Measurements from ENCODE around the gene TSC1. TPM values are rescaled to one million over a fixed set of nuclear protein-coding genes. Genes with fewer than 3 reads are reported as not detected.
"Not testable (repeated sequence)": the region's sequence is repeated elsewhere in the genome, so short reads cannot be mapped to it uniquely, and the experiment has no call there.

The TSC1 gene
- polyA plus RNA-seq, 5 donors: 33.4 to 64.4 (median 53.7) TPM

DNA sequence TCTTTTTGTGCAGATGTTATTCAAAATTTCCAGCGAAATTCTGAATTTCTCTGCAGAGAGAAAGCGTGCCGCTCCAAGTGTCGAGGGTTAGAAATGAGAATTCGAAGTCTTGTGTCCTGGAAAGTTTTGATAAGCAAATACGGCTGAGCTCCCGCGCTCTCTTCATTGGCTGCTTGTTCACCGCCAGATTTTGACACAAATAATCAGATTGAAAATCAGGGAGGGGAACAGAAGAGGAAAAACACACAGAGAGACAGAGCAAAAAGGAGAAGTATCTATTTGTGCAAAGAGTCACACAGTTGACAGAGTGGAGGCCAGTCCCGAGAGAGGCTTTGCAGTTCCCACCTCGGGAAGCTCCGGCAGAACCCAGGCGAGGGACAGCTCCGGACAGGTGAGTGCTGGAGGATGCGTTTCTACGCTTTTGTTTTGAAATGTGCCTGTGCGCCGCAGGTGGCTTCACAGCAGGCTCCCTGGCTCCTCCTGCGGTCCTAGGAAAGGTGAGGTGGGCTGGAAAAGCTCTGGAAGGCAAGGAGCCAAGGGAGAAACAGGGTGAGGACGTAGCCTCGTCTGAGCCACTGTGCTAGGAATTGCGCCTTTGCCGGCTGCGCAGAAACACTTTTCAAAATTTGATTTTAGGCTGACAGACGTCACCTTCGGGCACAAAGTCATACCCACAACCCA is 34.2 kb upstream of the TSC1 start, which contains the start of gene GFI1B:
TSS of gene GFI1B (plus strand) at position 244 of the 681 bp plus-strand sequence. CDS start 7,985 bp downstream, outside the sequence.
- DNase-seq: no peak

DNA sequence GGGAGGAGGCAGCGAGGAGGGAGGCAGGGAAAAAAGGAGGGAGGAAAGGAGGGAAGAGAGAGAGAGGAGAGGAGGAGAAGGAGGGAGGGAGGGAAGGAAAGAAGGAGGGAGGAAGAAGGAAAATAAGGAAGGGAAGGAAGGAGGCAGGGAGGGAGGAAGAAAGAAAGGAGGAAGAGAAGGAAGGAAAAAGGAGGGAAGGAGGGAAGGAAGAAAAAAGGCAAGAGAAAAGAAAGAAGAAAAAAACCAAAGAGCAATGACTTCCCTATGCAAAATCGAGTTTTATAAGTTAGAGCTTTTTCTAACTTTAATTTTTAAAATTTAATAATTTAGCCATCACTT is 33.7 kb upstream of the TSC1 start:
- no peak for DNase-seq

DNA sequence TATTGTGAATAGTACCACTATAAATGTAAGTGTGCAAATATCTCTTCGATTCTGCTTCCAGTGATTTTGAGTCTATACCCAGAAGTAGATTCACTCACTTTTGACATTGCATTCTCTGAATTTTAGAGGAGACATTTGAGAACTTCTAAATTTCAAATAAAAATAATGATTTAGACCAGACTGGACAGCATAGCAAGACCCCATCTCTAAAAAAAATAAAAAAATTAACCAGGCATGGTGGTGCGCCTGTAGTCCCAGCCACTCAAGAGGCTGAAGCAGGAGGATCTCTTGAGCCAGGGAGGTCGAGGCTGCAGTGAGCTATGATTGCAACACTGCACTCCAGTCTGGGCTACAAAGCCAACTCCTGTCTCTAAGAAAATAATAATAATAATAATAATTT is 32.2 kb upstream of the TSC1 start:
- DNase-seq: no peak

DNA sequence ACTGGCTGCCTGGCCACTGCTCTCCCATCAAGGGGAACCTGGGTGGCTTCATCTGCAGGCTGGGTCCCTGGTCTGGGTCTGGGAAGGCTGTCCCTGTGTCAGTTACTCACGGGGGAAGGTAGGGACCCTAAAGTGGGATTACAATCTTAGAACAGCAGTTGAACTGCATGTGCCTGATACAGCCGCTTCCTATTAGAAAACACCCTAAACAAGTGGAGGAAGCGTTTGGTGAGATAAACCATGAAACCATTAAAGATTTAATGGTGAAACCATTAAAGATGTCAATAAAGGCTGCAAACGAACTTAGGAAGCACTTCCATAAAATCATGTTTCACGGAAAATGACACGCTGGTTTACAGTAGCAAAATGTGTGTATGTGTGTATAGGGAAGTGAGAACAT is 31.5 kb upstream of the TSC1 start:
- DNase-seq: no peak

DNA sequence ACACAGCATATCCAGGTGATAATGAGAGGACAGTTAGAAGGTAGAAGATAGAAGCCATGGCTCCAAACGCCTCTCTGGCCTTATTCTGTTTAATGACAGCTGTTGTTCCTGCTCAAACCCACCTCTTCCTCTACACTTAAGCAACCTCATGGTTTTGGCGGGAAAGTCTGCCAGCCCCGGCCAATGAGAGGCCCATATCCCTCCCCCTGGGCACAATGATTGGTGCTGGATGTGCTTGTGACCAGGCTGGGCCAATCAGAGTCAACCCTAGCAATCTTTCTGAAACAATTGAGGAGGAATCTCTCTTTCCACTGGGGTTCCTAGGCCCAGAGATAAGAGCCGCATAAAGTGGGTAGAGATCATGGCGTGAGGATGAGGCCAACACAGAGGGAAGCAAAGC is 29.3 kb upstream of the TSC1 start:
- no peak for DNase-seq

DNA sequence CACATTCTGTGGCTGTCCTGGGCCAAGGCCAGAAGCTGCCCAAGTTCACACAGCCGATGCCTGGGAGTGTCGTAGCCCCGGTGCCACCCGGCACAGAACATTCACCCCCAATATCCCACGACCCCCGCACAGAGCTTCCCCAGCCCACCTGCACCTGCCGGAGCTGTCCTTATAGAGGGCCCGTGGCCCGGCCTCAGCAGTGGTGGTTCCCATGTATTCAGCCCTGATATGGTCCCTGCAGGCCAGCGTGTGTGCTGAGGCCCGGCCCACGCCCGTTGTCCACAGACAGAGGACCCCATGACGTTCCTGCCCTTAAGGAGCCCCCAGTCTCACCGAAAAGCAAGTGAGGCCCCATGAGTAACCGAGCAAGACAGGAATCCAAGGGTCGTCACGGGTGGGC is 28.8 kb upstream of the TSC1 start:
- no peak for DNase-seq

DNA sequence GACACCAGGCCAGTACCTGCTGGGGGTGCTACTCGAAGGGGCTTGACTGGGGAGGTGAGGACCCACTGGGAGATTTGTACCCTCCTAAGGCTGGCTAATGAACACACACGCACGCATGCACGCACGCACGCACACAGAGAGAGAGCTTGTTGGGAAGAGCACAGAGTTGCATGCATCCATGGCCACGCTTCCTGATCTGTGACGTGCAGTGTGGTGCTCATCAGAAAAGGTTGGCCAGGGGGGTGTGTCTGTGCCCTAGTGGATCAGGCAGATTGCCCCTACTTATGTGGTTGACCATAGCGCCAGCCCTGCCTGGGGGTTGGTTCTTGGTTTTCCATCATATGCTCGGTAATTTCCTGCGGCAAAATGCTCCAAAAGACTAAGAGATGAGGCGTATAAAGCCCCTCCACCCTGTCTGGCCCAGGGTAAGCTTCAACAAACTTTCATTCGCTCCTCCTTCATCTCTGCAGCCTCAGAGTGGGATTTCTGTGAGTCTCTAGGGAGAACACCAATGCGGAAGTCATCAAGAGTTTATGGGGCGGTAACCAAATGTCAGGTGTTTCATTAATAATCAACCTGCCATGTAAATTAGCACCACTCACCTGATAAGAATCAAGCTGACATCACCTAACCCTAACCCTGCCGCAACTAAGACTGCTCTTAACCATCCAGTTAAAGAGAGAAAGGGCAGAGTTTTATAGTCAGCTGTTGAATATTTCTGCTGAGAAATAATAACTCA is 26.1 kb upstream of the TSC1 start:
- no peak for DNase-seq

DNA sequence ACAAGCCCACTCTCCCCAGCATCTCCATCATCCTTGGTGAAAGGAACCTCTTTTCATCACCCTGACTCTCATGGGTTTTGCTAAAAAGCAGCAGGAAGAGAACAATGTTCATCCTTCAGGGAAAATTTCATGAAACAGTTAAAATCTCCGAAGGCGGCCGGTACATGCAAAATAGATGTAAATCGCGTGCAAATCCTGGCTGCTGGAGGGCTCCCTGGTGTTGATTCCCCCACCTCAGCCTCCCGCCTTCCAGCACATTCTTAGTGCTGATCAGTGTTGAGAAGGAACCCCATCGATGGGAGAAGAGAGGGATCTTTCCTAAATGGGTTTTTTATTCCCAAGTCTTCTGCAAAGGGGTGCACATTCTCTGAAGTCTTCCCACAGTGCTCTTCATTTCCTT is 25.4 kb upstream of the TSC1 start:
- DNase-seq: no peak

DNA sequence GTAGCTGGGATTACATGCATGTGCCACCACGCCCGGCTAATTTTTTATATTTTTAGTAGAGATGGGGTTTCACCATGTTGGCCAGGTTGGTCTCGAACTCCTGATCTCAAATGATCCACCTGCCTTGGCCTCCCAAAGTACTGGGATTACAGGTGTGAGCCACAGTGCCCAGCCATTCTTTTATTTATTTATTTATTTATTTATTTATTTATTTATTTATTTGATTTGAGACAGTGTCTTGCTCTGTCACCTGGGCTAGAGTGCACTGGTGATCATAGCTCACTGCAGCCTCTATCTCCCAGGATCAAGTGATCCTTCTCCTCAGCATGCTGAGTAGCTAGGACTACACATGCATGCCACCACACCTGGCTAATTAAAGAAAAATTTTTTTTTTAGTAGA is 23.5 kb upstream of the TSC1 start:
- DNase-seq: not testable (repeated sequence)

DNA sequence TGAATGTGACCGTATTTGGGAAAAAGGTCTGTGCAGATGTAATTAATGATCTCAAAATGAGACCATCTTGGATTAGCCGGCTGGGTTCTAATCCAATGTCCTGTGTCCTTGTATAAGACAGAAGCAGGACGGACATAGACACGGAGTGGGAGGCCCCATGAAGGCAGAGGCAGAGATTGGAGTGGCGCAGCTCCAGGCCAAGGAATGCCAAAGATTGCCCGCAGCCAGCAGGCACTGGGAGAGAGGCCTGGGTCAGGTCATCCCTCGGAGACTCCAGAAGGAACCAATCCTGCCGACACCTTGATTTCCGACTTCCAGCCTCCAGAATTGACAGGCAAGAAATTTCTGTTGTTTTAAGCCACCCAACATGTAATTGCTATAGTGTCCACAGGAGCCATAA is 21.1 kb upstream of the TSC1 start:
- no peak for DNase-seq

DNA sequence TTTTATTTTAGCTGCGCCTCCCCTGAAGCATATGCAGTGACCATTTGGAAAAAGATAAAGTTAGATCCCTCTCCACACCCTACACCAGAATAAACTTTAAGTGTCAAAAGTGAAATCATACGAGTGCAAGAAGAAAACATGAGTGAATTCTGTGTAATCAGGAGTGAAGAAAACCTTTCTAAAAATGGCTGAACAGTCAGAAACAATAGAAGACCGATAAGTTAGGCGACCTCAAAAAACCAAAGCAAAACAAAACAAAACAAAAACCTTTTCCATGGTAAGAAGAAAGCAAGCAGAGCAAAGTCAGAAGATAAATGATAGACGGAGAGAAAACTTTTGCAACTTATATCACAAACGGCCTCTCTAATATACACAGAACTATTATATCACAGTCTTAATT is 16.6 kb upstream of the TSC1 start:
- DNase-seq: no peak

DNA sequence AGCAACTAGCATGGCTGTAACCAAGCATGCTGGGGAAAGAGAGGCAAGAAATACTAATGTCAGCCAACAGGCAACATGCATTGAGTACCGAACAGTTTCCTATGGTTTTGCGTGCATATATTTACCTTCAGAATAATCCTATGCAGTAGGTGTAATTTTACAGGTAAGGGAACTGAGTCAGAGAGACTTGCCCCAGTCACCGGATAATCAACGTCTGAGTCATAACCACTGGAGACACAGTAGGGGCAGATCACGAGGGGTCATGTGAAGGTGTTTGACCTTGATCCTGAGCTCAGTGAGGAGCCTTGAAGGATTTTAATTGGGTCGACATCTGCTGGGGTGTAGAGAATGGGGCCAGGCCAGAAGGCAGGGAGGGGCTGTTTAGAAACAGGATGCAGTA is 13.4 kb upstream of the TSC1 start:
- no peak for DNase-seq

DNA sequence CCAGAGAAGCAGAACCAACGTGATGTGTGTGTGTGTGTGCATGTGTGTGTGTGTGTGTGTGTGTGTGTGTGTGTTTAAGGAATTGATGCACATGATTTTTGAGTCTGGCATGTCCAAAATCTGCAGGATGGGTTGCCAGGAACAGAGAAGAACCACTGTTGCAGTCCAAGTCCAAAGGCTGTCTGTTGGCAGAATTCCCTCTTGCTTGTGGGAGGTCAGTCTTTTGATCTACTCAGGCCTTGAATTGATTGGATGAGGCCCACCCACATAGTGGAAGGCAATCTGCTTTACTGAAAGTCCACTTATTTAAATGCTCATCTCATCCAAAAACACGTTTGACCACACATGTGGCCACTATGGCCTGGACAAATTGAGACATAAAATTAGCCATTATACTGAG is 11.4 kb upstream of the TSC1 start:
- DNase-seq: no peak

DNA sequence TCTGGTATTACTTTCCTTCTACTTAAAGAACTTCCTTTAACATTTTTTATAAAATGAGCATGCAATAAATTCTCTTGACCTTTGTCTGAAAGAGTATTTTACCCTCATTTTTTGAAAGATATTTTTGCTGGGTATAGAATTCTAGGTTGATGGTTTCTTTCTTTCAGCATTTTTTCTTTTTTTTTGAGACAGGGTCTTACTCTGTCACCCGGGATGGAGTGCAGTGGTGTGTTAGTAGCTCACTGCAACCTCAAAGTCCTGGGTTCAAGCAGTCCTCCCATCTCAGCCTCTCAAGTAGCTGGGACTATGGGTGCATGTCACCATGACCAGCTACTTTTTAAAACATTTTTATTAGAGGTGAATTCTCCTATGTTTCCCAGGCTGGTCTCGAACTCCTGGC is 10.7 kb upstream of the TSC1 start:
- no peak for DNase-seq

DNA sequence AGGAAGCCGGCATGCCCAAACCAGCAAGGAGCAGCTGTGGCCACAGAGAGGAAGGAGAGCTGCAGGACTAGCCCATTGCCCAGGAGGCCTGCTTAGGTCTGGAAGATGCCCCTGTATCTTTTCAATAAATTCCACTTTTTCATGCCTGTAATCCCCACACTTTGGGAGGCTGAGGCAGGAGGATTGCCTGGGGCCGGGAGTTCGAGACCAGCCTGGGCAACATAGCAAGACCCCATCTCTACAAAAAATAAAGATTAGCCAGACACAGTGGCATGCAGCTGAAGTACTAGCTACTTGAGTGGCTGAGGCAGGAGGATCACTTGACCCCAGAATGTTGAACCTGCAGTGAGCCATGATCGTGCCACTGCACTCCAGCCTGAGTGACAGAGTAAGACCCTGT is 5.3 kb upstream of the TSC1 start:
- DNase-seq: no peak

DNA sequence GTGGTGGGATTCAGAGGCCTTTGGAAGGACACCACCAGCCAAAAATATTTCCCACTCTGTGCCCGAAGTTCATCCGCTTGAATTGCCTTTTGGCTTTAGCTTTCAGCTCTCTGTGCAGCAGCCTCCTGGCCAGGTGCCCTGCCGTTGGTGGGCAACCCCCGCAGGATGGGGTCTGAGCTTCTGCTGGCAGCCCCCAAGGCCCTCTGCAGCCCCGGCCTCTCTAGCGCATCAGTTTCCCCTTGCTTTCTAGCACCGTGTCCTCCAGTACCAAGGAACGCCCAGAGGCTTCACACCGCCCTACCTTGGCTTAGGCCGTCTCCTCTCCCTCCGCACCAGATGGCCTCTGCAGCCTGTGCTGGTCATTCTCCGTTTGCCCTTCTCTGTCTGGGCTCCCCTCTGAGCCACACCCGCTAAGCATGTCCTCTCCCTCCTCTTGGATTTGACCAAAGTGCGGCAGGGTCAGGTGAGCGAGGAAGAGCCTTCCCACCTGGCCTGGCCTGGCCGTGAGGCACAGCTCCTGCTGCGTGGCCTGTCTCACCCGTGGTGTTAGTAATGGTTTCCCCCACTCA is 4.2 kb upstream of the TSC1 start:
- DNase-seq: no peak

DNA sequence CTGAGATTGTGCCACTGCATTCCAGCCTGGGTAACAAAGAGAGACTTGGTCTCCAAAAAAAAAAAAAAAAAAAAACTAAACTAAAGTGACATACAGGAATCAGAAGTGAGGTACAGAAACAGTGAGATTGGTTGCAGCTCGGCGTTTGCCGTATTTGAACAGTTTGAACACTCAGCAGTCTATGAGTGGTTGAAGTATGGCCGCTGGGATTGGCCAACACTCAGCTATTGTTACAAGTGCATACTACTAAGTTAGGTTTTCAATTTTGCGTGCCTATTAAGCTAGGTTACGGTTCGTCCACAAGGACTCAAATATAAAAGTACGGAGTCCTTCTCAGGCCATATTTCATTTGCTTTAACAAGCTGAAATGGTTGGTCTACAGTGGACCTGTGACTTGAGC is 3.3 kb upstream of the TSC1 start:
- DNase-seq: no peak

DNA sequence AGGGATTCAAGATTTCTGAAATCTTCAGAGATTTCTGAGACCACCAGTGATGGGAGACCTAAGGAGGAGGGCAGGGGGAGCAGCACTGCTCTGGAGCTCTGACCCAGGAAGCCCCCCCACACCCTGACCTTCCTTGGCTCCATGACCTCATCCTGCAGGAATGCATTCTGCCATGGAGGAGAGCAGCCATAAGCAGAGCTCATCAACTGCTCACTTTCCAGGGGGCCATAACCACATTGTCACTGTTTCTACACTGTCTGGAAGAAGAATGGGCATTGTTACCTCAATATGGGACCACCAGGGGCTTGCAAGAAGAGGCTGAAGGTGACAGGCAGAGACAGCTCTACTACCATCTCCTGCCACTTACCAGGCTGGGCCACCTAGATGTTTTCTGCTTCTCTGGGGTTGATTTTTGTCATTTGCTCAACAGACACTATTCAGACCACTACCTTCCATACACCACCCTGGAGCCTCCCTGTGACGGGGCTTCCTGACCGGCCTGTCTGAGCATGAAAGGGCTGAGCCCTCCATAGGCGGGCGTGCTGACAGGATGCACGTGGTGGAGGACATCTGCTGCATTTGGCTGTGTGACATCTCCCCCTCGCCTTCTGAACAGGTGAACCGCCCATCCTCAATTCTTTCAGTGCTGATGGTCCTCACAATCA is 2.3 kb upstream of the TSC1 start:
- DNase-seq: no peak

DNA sequence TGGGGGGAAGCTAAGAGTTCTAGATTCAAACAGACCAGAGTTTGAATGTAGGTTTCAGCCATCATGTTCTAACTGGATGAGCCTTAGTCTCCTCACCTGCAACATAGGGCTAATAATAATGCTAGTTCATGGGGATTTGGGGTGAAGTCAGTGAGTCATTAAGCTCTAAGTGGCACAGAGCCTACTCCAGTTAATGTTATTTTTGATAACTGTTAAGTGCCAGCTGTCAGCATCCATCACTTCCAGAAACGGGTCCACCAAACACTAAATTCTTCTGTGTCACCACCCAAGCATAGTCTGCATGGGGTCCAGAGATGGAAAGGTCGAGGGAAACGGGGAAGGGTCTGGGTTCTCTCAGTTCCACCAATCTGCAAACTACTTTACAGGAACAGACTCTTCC is 1.8 kb upstream of the TSC1 start:
- DNase-seq: no peak

DNA sequence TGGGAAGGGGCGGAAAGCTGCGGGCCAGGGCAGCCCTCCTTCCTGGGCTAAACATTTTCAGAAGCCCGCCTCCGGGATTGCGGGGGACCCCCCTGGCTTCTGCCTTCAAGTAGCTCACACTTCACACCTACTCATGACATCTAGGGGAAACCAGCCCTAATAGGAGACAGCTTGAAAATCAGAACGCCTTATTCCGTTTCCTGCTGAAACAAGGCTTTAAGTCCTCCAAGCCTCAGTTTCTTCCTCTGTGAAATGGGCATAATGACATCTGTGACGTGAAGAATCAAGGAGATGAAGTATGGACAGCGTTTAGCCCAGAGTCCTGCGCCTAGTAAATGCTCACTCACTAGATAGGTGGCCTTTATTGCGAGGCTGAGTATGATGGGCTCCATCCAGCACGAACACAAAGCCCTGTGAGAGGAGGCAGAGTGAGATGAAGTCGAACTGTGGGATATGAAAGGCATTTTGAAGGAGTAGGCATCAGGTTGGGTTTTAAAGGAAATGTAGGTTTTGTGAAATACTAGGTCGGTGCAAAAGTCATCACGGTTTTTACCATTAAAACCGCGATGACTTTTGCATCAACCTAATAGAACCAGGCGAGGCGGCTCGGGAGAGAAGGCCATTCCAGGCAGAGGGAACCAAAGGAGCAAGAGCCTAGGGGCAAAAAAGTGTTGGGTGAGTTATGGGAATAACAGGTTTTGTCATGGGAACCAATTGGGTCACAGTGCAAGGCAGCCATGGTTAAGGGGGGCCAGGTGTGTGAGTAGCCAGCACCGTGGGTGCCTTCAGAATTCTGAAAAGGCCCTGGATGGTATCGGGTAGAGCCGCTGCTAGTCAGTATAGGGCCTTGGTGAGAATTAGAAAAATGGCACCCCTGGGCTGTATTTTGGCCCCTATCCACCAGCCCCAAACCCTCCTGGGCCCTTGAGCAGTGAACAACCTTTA is 1.0 kb upstream of the TSC1 start:
- DNase-seq: no peak

DNA sequence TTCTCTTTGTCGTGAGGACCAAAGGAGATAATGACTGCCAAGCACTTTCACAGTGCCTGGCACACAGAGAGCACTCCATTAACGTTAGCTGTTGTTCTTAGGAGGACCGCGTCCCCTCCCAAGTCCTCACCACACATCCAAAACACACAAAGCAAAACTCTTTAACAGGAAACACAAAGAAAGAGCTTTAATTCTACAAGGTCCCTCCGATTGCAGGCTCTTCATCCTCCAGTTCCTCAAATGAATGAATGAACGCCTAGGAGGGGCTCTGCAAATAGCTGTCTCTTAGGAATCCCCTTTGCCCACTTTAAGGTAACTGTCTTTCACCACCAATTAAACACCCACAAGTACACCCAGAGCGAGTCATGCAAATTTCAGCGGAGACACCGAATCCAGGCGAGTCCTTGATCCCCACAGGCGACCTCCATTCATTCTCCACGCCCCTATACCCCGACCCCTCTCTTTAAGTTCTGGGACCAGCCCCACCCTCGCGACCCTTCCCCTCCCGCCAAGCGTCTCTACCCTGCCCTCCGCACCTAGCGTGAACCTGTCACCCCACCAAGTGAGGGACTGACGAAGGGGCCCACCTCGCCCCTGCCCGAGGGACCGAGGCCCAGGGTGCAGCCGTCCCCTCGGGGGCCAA is 644 bp downstream of the TSC1 start:
- DNase-seq: no peak

Data from right lung (tissue), 5 donors.